Keratinocyte (primary cell): ENCODE results near the gene PAM16.

Experiments used
- EZH2 ChIP-seq: IDR thresholded peaks from one replicate; pipeline ENCODE4 v1.6.1; 2012; ENCODE audit warnings: inconsistent platforms, mild to moderate bottlenecking, low read length, moderate library complexity
- TF ChIP-seq, protein P1 (sequence below), 3 experiments: IDR thresholded peaks in 1 of 3; conservative IDR thresholded peaks in 1 of 3; optimal IDR thresholded peaks in 1 of 3; 2 replicates in 2 of 3; 3 replicates in 1 of 3; pipeline versions ENCODE3 to v1.5.1; 2011; ENCODE audit warnings: low read length in 3 of 3, mild to moderate bottlenecking in 3 of 3, moderate library complexity in 2 of 3, control low read depth in 1 of 3, inconsistent platforms in 1 of 3; ENCODE audit not compliant: insufficient read depth in 2 of 3; ENCODE audit errors: extremely low read depth in 1 of 3

DNA sequence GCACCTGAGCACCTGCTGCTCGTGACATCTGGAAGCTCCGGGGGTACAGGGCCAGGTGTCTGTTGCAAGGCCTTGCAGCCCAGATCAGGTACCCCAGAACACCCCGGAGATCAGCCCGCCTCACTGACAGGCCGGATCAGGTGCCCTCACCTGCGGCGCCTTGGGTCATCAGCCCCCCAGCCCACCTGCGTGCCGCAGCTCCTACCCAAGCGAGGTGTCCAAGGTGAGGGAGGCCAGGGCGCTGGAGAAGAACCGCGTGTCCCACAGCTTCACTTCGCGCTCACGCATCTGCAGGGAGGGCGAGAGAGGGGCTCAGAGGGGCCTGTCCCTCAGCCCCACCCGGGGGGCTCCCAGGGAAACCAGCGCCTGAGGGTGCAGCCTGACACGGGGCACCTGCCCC is 36.7 kb upstream of the PAM16 start:
- TF ChIP-seq, protein P1, sequence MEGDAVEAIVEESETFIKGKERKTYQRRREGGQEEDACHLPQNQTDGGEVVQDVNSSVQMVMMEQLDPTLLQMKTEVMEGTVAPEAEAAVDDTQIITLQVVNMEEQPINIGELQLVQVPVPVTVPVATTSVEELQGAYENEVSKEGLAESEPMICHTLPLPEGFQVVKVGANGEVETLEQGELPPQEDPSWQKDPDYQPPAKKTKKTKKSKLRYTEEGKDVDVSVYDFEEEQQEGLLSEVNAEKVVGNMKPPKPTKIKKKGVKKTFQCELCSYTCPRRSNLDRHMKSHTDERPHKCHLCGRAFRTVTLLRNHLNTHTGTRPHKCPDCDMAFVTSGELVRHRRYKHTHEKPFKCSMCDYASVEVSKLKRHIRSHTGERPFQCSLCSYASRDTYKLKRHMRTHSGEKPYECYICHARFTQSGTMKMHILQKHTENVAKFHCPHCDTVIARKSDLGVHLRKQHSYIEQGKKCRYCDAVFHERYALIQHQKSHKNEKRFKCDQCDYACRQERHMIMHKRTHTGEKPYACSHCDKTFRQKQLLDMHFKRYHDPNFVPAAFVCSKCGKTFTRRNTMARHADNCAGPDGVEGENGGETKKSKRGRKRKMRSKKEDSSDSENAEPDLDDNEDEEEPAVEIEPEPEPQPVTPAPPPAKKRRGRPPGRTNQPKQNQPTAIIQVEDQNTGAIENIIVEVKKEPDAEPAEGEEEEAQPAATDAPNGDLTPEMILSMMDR (optimal IDR thresholded peaks at IDR 0.05 in 1 of 3, IDR thresholded peaks at IDR 0.05 in 1 of 3, conservative IDR thresholded peaks at IDR 0.05 in 1 of 3; ENCODE audit: extremely low read depth in 1 of 3, insufficient read depth in 2 of 3, low read length in 3 of 3), result no peak
- TF ChIP-seq EZH2, result no peak
